SK-N-MC (cell line): Measurements from ENCODE around the gene SDHAF1.

Experiments used
- EZH2 ChIP-seq: fragments of 200-600 bp; sonication (generic); IDR thresholded peaks from one replicate; pipeline ENCODE4 v1.6.1; 2017; ENCODE audit warnings: antibody characterized with exemption
- FOXP2 ChIP-seq: optimal IDR thresholded peaks from 2 replicates; pipeline ENCODE3; 2011; ENCODE audit warnings: mild to moderate bottlenecking, moderate library complexity; ENCODE audit not compliant: insufficient read depth; ENCODE audit errors: extremely low read length, control extremely low read depth
- POLR2AphosphoS5 ChIP-seq: IDR thresholded peaks from 2 replicates; pipeline ENCODE4 v1.6.1; 2012; ENCODE audit warnings: mild to moderate bottlenecking, low read depth, low read length, borderline replicate concordance

GRCh38 chr19:35978832-35979365 lies 16.1 kb upstream of the SDHAF1 start:
- TF ChIP-seq POLR2AphosphoS5 (no peak), EZH2 (no peak), FOXP2 (no peak)
